HG03571 (cell line): Measurements from ENCODE around the gene GFOD2.
A peak's percentile ranks its signal among the peaks of the same experiment; 100 is the strongest.

Experiments used
- ATAC-seq: cut with Tn5 transposase; IDR thresholded peaks from one replicate; pipeline ENCODE4 v1.9.1; 2021; ENCODE audit not compliant: unreplicated experiment

GFOD2 gene

GRCh38 chr16:67673712-67674580, 45.2 kb downstream of the GFOD2 start:
- no peak for ATAC-seq

GRCh38 chr16:67672739-67673662, 46.1 kb downstream of the GFOD2 start:
- ATAC-seq, result no peak

DNA sequence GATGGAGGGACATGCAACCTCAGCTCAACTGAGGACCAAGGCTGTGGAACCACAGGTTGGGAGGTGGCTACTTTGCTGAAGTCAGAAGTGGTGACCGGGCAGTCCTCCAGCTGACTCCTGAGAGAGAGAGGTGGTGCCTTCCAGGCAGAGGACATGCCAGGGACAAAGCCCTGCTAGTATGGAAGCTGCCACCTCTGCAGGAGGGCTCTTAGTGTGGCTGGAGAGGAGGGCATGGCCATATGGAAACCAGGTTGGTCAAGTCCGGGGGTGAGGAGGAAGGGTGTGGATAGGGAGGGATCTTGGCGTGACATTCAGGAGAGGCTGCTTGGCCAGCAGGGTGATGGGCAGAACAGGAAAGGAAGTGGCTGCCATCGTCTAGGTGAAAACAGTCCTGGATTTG, 46.8 kb downstream of the GFOD2 start:
- no peak for ATAC-seq

GRCh38 chr16:67669499-67670101, 49.5 kb downstream of the GFOD2 start:
- ATAC-seq, result no peak

DNA sequence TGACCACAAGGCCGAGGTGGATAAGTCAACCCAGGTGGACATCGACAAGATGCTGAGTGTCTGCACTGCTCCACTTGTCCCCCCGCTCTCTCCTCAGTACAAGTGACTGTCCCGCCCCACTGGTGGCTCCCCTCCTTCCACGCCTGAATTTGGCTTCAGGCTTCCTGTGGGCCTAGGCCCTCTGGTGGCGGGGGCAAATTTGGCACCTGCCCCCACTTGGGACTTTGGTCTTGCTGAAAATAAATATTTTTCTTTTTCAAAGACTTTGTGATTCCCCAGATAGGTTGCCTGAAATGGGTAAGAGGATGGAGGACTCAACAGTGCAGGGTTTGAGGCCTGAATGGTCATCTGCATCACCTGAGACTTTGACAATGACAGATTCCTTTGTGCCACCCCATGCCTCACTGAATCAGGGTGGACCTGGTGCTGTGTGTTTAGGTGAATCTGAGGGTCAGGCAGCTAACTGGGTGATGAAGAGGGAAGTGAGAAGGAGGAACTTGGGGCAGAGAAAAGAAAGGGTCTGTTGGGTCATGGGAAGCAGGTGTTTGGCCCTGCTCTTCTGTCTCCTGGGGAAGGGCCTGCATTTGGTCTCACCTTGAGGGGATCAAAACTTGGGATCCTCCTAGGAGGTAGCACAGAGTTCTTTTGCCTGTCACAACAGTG, 50.5 kb downstream of the GFOD2 start:
- no peak for ATAC-seq

GRCh38 chr16:67667817-67668494, 51.2 kb downstream of the GFOD2 start:
- peak; percentile 52 for ATAC-seq

DNA sequence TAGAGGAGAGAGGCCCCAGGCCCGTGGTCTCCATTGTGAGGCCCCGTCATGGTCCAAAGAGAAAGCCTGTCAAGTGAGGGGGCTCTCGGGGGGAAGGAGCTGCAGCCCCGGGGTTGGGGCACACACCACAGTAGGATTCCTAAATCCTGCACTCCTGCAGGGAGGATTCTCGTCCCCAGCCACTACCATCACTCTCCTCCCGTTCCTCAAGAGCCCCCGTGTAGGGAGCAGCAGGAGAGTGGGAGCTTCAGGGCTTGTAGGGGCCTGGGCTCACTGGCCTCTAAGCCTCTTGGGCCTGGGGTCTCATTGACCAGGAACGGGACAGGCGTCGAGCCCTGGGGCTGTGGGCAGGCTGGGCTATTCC, 51.7 kb downstream of the GFOD2 start:
- ATAC-seq, result no peak

DNA sequence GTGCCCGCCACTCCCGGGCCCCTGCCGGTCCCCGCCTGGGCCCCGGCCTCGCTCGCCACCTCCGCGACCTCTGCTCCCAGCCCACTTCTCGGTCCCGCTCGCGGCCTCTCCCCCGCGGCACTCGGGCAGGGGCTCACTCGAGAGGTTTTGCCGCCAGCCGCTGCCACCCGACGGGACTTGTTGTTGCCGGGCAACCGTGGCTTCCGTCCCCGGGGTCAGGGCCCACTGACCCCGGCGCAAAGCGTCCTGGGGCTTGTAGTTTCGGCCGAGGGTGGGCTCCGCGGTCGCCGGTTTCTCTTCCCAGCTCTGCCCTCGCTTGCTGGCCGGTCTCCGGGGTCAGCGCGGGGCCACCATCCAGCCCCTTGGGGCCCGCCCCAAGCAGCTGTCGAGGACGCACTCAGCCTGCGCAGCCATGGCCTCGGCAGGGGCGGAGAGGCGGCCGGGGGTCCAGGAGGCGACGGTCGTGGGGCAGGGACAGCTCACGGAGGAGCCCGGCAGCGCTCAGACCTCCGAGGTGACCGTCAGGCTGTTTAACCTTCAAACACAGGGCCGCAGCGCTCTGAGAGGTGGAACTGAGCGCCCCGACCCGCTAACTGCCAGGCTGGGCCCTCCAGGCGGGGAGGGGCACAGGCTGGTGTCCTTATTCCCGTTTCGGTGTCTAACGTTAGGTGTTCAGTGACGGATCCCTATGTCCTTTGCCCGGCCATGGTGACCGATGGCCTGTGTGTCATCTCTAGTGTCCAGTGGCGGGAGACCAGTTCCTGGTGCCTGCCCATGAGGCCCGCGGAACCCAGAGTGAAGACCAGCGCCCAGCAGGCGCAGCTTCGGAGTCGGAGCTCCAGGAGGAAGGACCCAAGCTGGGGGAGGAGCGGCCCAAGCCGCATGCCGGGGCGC, 52.3 kb downstream of the GFOD2 start, which contains the start of the genes C16orf86 and ENKD1:
C16orf86 (plus strand) TSS at position 256 of the 894 bp plus-strand sequence; CDS start at position 413, 157 bp downstream.
ENKD1 (minus strand) TSS at position 192 of the 894 bp plus-strand sequence. CDS start 308 bp downstream, outside the sequence.
- ATAC-seq, result peak; percentile 43

DNA sequence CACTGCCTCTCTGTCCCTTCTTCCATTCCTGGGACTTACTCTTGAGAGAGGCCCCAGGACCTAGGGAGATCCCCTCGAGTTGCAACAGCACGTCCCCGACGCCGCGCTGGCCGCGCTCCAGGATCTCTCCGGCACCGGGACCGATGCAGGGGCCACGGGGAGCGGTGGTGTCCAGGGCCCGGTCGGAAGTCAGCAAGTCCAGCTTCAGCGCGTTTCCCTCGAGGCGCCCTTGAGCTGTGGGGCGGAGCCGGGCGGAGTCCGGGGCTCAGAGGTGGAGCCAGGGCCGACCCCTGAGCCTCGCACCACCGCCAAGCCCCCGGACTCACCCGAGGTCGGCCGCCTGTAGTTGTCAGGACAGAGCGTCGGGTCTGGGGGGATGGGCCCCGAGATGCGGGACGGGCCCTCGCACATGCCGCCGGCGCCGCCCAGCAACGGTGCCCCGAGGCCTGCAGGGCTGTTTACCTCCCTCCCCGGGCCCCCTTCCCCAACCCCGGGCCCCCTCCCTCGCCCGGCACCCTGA, 53.0 kb downstream of the GFOD2 start:
- ATAC-seq, result no peak

DNA sequence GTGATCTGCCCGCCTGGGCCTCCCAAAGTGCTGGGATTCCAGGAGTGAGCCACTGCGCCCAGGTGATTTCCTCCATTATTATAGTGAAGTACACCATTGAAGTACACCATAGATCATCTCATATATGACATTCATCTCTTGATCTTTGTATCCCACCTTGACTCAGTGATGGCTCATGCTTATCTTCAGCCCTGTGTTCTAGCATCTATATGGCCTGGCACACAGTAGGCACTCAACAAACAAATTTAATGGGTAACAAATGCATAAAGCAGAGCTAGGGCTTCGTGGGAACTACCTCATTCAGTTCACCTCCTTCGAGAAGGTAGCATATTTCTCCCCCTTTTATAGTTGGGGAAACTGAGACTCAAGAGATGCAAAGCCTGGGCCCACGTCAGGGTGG, 53.5 kb downstream of the GFOD2 start:
- no peak for ATAC-seq

DNA sequence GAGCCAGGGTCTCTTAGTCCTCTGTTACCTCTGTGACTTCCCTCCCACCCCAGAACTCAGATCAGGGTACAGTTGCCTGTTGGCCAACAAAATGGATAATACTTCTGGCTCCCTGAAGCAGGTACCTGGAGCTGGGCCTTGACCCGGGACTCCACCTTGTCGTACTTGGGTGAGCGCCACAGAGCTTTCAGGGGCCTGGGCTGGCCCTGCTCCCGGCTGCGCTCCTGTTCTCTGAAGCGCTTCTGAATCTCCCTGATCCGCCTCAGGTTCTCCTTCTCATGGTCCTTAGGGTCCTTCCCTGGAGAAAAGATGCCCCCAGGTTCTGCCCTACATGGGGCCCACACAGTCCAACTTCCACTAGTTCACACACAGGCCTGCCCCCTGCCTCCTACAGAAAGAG, 54.2 kb downstream of the GFOD2 start:
- ATAC-seq, result no peak

DNA sequence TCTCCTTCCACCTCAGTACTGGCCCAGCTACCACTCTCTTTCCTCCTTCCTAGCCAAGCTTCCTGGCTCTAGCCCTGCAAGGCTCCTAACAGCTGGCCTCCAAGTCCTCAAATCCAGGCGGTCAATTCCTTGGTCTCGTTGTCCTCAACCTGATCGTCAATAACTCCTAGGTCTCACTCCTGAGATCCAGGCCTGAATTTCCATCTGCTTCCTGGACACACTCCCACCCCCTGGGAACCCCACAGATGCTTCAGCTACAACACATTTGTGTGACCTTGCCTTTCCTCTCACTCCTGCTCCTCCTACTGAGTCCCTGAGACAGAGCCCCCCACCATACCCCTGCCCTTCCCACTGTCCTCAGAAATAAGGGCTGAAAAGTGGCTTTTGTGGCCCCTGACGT, 54.9 kb downstream of the GFOD2 start:
- no peak for ATAC-seq

DNA sequence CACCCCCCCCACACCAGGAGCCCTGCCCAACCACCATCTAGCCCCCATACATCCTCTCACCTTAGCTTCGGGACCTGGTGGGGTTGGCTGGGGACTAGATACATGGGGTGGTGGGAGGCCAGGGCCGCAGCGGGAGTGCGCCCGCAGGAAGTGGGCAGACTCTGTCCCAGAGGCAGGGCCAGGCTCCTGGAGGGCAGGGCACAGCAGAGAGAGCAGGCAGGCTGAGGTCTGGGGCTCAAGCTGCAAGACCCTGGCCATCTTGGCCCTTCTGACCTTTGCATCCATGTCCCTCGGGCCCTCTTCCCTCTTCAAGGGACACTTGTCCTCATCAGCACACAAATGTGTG, 55.3 kb downstream of the GFOD2 start:
- ATAC-seq, result no peak

DNA sequence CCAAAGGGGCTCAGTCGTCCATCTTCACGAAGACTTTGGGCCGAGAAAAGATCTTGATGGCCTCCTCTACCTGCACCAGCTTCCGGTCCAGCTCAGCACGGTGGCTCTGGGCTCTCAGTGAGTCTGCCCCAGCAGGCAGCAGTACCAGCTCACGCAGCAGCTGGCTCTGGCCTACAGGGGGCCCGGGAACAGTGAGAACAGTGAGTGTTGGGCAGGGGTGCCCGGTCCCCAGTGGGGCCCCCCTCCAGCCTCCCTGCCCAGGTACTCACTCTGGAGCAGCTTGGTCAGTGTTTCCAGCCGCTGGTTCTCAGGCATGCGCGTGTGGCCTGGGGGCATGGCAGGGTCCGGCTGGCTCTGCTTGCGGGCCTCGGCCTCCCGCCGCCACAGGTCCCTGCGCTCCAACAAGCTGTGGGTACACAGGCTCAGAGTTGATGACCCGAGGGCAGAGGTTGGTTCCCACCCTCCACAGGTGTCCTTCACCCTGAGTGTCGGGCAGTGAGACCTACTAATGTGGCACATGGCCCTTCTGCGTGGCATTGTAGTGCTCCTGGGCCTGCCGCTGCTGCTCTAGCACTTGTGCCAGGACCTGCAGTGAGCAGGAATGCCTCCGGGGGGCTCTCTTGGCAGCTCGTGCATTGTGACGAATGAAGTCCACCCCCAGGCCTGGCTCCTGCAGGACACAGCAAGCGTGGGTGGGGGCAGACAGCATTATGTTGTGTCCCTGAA, 55.8 kb downstream of the GFOD2 start:
- ATAC-seq, result no peak

DNA sequence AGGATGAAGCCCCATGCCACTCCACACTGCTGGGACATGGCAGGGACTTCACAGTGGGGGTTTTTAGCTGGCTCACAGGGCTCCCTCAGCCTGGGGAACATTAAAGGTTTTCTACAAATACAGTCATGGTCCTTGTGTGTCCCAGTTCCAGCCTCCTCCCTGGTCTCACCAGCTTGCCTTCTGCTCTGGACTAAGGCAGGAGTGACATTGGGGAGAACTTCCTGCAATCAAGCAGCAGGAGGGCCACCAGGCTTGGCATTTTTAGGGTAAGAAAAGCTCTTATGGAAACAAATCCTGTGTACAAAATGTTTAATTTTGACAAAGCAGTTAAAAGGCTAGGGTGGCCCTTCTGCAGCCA, 56.5 kb downstream of the GFOD2 start:
- no peak for ATAC-seq

GRCh38 chr16:67661886-67662652, 57.0 kb downstream of the GFOD2 start:
- ATAC-seq, result no peak

DNA sequence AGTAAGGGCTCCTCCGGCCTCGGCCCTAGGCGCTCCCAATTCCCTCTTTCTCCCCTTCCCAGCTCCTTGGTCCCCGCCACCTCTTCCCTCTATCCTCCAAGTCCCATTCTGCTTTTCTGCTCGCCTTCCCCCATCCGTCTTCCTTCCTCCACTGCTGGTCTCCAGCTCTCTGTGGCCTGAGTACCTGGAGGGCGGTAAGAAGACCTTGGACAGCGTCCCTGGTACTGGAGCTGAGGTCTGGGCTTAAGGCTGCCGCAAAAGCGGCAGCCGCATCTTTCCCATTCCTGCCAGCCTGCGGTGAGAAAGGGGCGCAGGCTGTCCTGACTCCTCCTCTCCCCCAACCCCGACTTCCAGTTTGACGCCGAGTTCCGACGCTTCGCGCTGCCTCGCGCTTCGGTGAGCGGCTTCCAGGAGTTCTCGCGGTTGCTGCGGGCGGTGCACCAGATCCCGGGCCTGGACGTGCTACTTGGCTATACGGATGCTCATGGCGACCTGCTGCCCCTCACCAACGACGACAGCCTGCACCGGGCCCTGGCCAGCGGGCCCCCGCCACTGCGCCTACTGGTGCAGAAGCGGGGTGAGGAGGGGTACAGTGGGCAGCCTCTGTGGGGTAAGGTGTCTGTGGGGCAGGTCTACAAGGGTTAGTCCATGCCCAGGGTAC, 57.9 kb downstream of the GFOD2 start:
- no peak for ATAC-seq
